Fibroblast of lung (primary cell): Measurements from ENCODE around the gene CCNY. TPM values are rescaled to one million over a fixed set of nuclear protein-coding genes. Genes with fewer than 3 reads are reported as not detected.
A peak's percentile ranks its signal among the peaks of the same experiment; 100 is the strongest.

Experiments
- DNase-seq, 2 donors: peaks; one replicate each; pipeline versions ENCODE4 v3.0.0 to v3.0.0-alpha.2; 2010; ENCODE audit warnings: low read depth in 2 of 2
- H2AFZ ChIP-seq: 2 replicates; pipeline ENCODE4 v1.5.1; 2012; ENCODE audit warnings: low read length, control low read depth, inconsistent platforms
- H3K27ac ChIP-seq: 2 replicates; pipeline ENCODE4 v1.5.1; 2011; ENCODE audit warnings: low read length, control low read depth; ENCODE audit not compliant: insufficient read depth
- H3K27me3 ChIP-seq: 2 replicates; pipeline ENCODE4 v1.5.1; 2011; ENCODE audit warnings: mild to moderate bottlenecking, low read length; ENCODE audit not compliant: control insufficient read depth, insufficient read depth
- H3K36me3 ChIP-seq: 2 replicates; pipeline ENCODE4 v1.5.1; 2011; ENCODE audit warnings: low read length; ENCODE audit not compliant: control insufficient read depth, insufficient read depth
- H3K4me1 ChIP-seq: 2 replicates; pipeline ENCODE4 v1.5.1; 2011; ENCODE audit warnings: low read length; ENCODE audit not compliant: control insufficient read depth, insufficient read depth; ENCODE audit errors: extremely low read depth
- H3K4me2 ChIP-seq: 2 replicates; pipeline ENCODE4 v1.5.1; 2011; ENCODE audit warnings: low read length, control low read depth; ENCODE audit not compliant: insufficient read depth; ENCODE audit errors: extremely low read depth
- H3K4me3 ChIP-seq, 4 experiments: fragments of 200-600 bp in 1 of 4; sonication (generic) in 1 of 4; replicated peaks in 1 of 4; 2 replicates each; pipeline ENCODE4 v1.5.1; 2011 to 2016; ENCODE audit warnings: low read length in 4 of 4, low read depth in 3 of 4, mild to moderate bottlenecking in 3 of 4, control low read depth in 2 of 4, inconsistent platforms in 1 of 4, mixed read lengths in 1 of 4; ENCODE audit not compliant: insufficient read depth in 1 of 4; ENCODE audit errors: control extremely low read depth in 1 of 4
- H3K79me2 ChIP-seq: 2 replicates; pipeline ENCODE4 v1.5.1; 2012; ENCODE audit warnings: mild to moderate bottlenecking, low read length, inconsistent platforms; ENCODE audit not compliant: control insufficient read depth, insufficient read depth
- H3K9ac ChIP-seq: 2 replicates; pipeline ENCODE4 v1.5.1; 2011; ENCODE audit warnings: mild to moderate bottlenecking, low read length, control low read depth; ENCODE audit not compliant: insufficient read depth
- H3K9me3 ChIP-seq: 2 replicates; pipeline ENCODE4 v1.5.1; 2012; ENCODE audit warnings: low read depth, low read length; ENCODE audit not compliant: control insufficient read depth, insufficient read depth
- H4K20me1 ChIP-seq: 2 replicates; pipeline ENCODE4 v1.5.1; 2011; ENCODE audit warnings: low read length; ENCODE audit not compliant: control insufficient read depth, insufficient read depth; ENCODE audit errors: extremely low read depth
- EZH2 ChIP-seq: IDR thresholded peaks from 2 replicates; pipeline ENCODE4 v1.5.1; 2012; ENCODE audit warnings: low read length, control low read depth, mild to moderate bottlenecking; ENCODE audit errors: missing control alignments
- polyA plus RNA-seq, 2 donors: library from polyadenylated mRNA; depleted of rRNA in 1 of 2; stranded (reverse) in 1 of 2; unstranded in 1 of 2; fragments of >200 nt; gene quantifications; 2 replicates each; pipeline ENCODE4 v1.2.1, GENCODE V29; 2011 to 2012; ENCODE audit warnings: missing spikeins in 1 of 2
- total RNA-seq: library from RNA; depleted of rRNA; stranded (reverse); fragments of >200 nt; gene quantifications from 2 replicates; pipeline ENCODE4 v1.2.1, GENCODE V29; 2014
- TF ChIP-seq, protein P1 (sequence below), 2 donors: IDR thresholded peaks in 1 of 2; conservative IDR thresholded peaks in 1 of 2; 1 replicate in 1 of 2; 2 replicates in 1 of 2; pipeline ENCODE4 v1.5.1; 2011 to 2012; ENCODE audit warnings: low read length in 2 of 2, control low read depth in 1 of 2, inconsistent platforms in 1 of 2, low read depth in 1 of 2, mild to moderate bottlenecking in 1 of 2

Gene CCNY
- total and polyA plus RNA-seq, 2 donors (not counting 1 experiment from before 2014, with no cell fraction given): 34.7 to 66.4 TPM

DNA sequence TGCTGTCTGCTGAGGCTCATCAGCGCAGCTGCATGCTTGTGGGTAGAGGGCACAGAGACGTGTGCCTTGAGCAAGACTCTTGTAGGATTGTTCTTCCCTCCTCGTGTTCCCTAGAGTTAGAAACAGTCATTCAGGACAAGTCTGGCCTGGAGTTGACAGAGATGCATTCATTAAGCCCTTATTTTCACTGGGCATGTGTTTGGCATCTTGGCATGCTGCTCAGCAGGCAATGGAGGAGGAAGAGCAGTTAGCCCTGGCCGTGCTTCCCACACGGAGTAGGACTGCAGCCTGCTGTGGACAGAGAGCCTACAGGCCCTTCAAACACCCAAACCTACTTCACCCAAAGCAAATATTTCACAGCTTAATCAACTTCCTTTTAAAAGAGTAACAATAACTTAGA, 195.8 kb downstream of the CCNY start:
- DNase-seq: peak in 1 of 2 donors; percentile 20
- Histone ChIP-seq H3K4me2 (no peak overlapping the region), H3K79me2 (no peaks in the 10 kb centered on the region), H3K4me3 (no peak overlapping the region), H3K9ac (no peak overlapping the region), H3K27me3 (no peaks in the 10 kb centered on the region), H4K20me1 (no peaks in the 10 kb centered on the region), H3K27ac (no peak overlapping the region), H3K9me3 (no peaks in the 10 kb centered on the region), H3K4me1 (no peaks in the 10 kb centered on the region), H3K36me3 (peaks cover 8% of the 10 kb centered on the region), H2AFZ (no peak overlapping the region)
- no peak for TF ChIP-seq EZH2
- TF ChIP-seq, protein P1, sequence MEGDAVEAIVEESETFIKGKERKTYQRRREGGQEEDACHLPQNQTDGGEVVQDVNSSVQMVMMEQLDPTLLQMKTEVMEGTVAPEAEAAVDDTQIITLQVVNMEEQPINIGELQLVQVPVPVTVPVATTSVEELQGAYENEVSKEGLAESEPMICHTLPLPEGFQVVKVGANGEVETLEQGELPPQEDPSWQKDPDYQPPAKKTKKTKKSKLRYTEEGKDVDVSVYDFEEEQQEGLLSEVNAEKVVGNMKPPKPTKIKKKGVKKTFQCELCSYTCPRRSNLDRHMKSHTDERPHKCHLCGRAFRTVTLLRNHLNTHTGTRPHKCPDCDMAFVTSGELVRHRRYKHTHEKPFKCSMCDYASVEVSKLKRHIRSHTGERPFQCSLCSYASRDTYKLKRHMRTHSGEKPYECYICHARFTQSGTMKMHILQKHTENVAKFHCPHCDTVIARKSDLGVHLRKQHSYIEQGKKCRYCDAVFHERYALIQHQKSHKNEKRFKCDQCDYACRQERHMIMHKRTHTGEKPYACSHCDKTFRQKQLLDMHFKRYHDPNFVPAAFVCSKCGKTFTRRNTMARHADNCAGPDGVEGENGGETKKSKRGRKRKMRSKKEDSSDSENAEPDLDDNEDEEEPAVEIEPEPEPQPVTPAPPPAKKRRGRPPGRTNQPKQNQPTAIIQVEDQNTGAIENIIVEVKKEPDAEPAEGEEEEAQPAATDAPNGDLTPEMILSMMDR (conservative IDR thresholded peaks at IDR 0.05 in 1 of 2, IDR thresholded peaks at IDR 0.05 in 1 of 2; ENCODE audit: low read depth in 1 of 2, low read length in 2 of 2): no peak

DNA sequence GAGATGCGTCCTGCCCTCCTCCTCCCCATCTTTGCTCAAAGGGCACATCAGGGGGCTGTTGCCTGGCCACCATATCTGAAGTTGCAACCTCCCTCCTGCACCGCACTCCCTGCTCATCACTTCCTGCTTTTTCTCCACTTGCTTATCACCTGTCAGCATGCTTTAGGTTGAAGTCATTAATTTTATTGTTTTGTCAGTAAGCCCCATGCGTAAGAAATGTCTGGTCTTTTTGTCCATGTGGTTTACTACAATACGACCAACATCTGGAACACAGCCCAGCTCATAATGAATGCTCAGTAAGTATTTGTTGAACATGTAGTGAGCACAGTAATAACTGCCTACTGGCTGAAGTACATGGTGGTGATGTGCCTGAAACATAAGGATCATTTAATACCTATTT, 197.3 kb downstream of the CCNY start:
- no peak overlapping the region for H3K4me2 ChIP-seq
- H3K4me3 ChIP-seq: no peak overlapping the region
- DNase-seq: peak; percentile 15 to 65
- no peaks in the 10 kb centered on the region for H3K9me3 ChIP-seq
- no peaks in the 10 kb centered on the region for H3K4me1 ChIP-seq
- H3K27me3 ChIP-seq: no peaks in the 10 kb centered on the region
- no peaks in the 10 kb centered on the region for H3K79me2 ChIP-seq
- no peak for TF ChIP-seq EZH2
- TF ChIP-seq, protein P1 (conservative IDR thresholded peaks at IDR 0.05 in 1 of 2, IDR thresholded peaks at IDR 0.05 in 1 of 2; ENCODE audit: low read depth in 1 of 2, low read length in 2 of 2): no peak
- no peak overlapping the region for H3K9ac ChIP-seq
- no peak overlapping the region for H3K27ac ChIP-seq
- no peaks in the 10 kb centered on the region for H4K20me1 ChIP-seq
- H3K36me3 ChIP-seq: peaks cover 8% of the 10 kb centered on the region
- H2AFZ ChIP-seq: no peak overlapping the region

DNA sequence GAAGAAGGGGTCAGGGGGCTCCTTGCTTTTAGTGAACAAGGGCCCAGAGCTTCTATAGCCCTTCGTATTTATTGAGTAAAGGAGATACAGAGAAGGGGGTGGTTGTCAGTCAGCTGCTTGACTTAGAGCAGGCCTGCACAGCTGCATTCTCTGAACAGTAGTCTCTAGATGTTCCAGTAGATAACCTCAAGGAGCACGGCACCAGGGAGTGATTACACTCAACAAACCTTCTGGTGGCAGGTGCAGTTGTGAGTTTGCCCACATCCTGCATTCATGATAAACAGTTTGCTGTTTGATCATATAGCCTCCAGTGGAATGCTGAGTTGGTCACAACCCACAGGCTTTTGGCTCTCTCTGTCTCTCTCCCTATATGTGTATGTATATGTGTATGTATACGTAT, 198.8 kb downstream of the CCNY start:
- Histone ChIP-seq H3K36me3 (peaks cover 7% of the 10 kb centered on the region), H3K4me1 (no peaks in the 10 kb centered on the region), H3K4me3 (no peak overlapping the region), H3K27me3 (no peaks in the 10 kb centered on the region), H4K20me1 (no peaks in the 10 kb centered on the region), H3K79me2 (no peaks in the 10 kb centered on the region), H3K27ac (no peak overlapping the region), H2AFZ (no peak overlapping the region), H3K9me3 (no peaks in the 10 kb centered on the region), H3K9ac (no peak overlapping the region), H3K4me2 (no peak overlapping the region)
- no peak for DNase-seq
- TF ChIP-seq, protein P1 (conservative IDR thresholded peaks at IDR 0.05 in 1 of 2, IDR thresholded peaks at IDR 0.05 in 1 of 2; ENCODE audit: low read depth in 1 of 2, low read length in 2 of 2): no peak
- no peak for TF ChIP-seq EZH2
